ENCODE measurements around the gene CDK5RAP1. TPM values are rescaled to one million over a fixed set of nuclear protein-coding genes. Genes with fewer than 3 reads are reported as not detected.

The CDK5RAP1 gene
- total RNA-seq, 1 experiment from 2014 or later = 56.3 TPM

DNA sequence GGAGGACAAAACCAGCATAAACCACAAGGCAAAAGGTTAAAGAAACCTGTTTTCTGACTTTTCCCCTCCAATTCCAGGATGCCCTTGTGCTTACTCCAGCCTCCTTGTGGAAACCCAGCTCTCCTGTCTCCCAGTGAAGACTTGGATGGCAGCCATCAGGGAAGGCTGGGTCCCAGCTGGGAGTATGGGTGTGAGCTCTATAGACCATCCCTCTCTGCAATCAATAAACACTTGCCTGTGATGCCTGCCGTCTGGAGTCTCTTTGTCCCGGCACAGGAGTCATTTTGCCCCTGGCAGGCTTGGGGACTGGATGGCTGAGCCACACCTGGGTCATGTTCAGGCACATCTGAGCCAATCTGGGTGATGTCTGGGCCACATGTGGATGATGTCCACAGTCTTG is 91.7 kb downstream of the CDK5RAP1 start:
- POLR2A ChIA-PET = no interaction called here
- TF ChIP-seq, protein P1, sequence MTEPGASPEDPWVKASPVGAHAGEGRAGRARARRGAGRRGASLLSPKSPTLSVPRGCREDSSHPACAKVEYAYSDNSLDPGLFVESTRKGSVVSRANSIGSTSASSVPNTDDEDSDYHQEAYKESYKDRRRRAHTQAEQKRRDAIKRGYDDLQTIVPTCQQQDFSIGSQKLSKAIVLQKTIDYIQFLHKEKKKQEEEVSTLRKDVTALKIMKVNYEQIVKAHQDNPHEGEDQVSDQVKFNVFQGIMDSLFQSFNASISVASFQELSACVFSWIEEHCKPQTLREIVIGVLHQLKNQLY (CRISPR knock-in tag; IDR thresholded peaks at IDR 0.05) = no peak
- Mint-ChIP-seq H3K36me3 (no peaks in the 10 kb centered on the region), H3K27me3 (ENCODE audit: low read depth) (no peaks in the 10 kb centered on the region), H3K4me3 (no peak overlapping the region), H3K9me3 (peaks cover 4% of the 10 kb centered on the region), H3K27ac (no peak overlapping the region), H3K4me1 (no peaks in the 10 kb centered on the region)
- no peak for ATAC-seq
- DNase-seq (ENCODE audit: low spot score) = no peak
- CTCF ChIA-PET = interaction anchor here (1.4 to 2.5 kb wide), 2 partner anchors 10 to 47 kb away, joined by 3 to 9 read pairs; no protein-coding TSS in a partner anchor

Other genes with a start within 250 kb of the CDK5RAP1 start
- not detected in 3 replicates for gene BPIFA2, start 233.4 kb downstream of the CDK5RAP1 start, total RNA-seq (2021)
- not detected in 3 replicates for gene BPIFA3, start 184.2 kb downstream of the CDK5RAP1 start, total RNA-seq (2021)
- not detected in 3 replicates for gene BPIFA1, start 165.5 kb downstream of the CDK5RAP1 start, total RNA-seq (2021)
- 0.09 to 0.11 TPM in 2 of 3 replicates, not detected in the other for gene BPIFB1, start 118.3 kb downstream of the CDK5RAP1 start, total RNA-seq (2021)
- 5.3 to 6.3 TPM (median 6.2 TPM) in 3 replicates for gene SNTA1, start 42.2 kb upstream of the CDK5RAP1 start, total RNA-seq (2021)
- gene CBFA2T2, start 88.6 kb upstream of the CDK5RAP1 start, total RNA-seq (2021) = 22.1 to 23.8 TPM (median 23.5 TPM) in 3 replicates

Data from WTC11 (cell line).